Measurements from ENCODE around the gene TCFL5.

TCFL5 gene

GRCh38 chr20:62826646-62827310 is 34.8 kb downstream of the TCFL5 start:
- DNase-seq: no peak
- ChIA-PET POLR2A (no interaction called here), CTCF (no interaction called here)
- Histone ChIP-seq H3K36me3 (ENCODE audit: control insufficient read depth in 4 of 4, insufficient read depth in 4 of 4, low read length in 3 of 4) (no peaks in the 10 kb centered on the region), H3K4me3 (ENCODE audit: control insufficient read depth in 1 of 7, extremely low read depth in 1 of 7, insufficient read depth in 4 of 7, low read depth in 2 of 7, low read length in 6 of 7) (no peak overlapping the region), H3K27ac (ENCODE audit: insufficient read depth in 1 of 2, low read depth in 1 of 2, low read length in 2 of 2, poor library complexity in 1 of 2, severe bottlenecking in 2 of 2) (no peak overlapping the region), H3K4me1 (ENCODE audit: control extremely low read depth in 1 of 4, control insufficient read depth in 4 of 4, insufficient read depth in 4 of 4, low read length in 3 of 4) (peaks cover 0 to 21% (median 9%) of the 10 kb centered on the region in 4 experiments), H3K9me3 (ENCODE audit: control extremely low read depth in 1 of 5, control insufficient read depth in 4 of 5, insufficient read depth in 2 of 5, low read depth in 1 of 5, low read length in 4 of 5) (no peaks in the 10 kb centered on the region), H3K27me3 (replicated peaks in 2 of 5; ENCODE audit: control insufficient read depth in 4 of 5, insufficient read depth in 5 of 5, low read length in 4 of 5) (no peaks in the 10 kb centered on the region)
- WGBS (ENCODE audit: insufficient coverage): 97% methylated on average over 15 of the region's 24 CpGs

GRCh38 chr20:62825986-62826645 is 35.5 kb downstream of the TCFL5 start:
- H3K27me3 ChIP-seq (replicated peaks in 2 of 5; ENCODE audit: control insufficient read depth in 4 of 5, insufficient read depth in 5 of 5, low read length in 4 of 5): no peaks in the 10 kb centered on the region
- POLR2A ChIA-PET: no interaction called here
- WGBS (ENCODE audit: insufficient coverage): 94% methylated on average over 16 of the region's 27 CpGs
- no peak overlapping the region for H3K4me3 ChIP-seq (ENCODE audit: control insufficient read depth in 1 of 7, extremely low read depth in 1 of 7, insufficient read depth in 4 of 7, low read depth in 2 of 7, low read length in 6 of 7)
- no peaks in the 10 kb centered on the region for H3K9me3 ChIP-seq (ENCODE audit: control extremely low read depth in 1 of 5, control insufficient read depth in 4 of 5, insufficient read depth in 2 of 5, low read depth in 1 of 5, low read length in 4 of 5)
- no peaks in the 10 kb centered on the region for H3K36me3 ChIP-seq (ENCODE audit: control insufficient read depth in 4 of 4, insufficient read depth in 4 of 4, low read length in 3 of 4)
- DNase-seq: peak in 1 of 3 donors; percentile 10
- CTCF ChIA-PET: no interaction called here
- no peak overlapping the region for H3K27ac ChIP-seq (ENCODE audit: insufficient read depth in 1 of 2, low read depth in 1 of 2, low read length in 2 of 2, poor library complexity in 1 of 2, severe bottlenecking in 2 of 2)
- peaks cover 0 to 21% (median 9%) of the 10 kb centered on the region in 4 experiments for H3K4me1 ChIP-seq (ENCODE audit: control extremely low read depth in 1 of 4, control insufficient read depth in 4 of 4, insufficient read depth in 4 of 4, low read length in 3 of 4)

- no peaks in the 10 kb centered on the region for H3K36me3 ChIP-seq (ENCODE audit: control insufficient read depth in 4 of 4, insufficient read depth in 4 of 4, low read length in 3 of 4)
- no peak for DNase-seq
- POLR2A ChIA-PET: no interaction called here
- H3K4me1 ChIP-seq (ENCODE audit: control extremely low read depth in 1 of 4, control insufficient read depth in 4 of 4, insufficient read depth in 4 of 4, low read length in 3 of 4): peaks cover 0 to 21% (median 9%) of the 10 kb centered on the region in 4 experiments
- WGBS (ENCODE audit: insufficient coverage): 88% methylated on average over 16 of the region's 22 CpGs
- no peak overlapping the region for H3K27ac ChIP-seq (ENCODE audit: insufficient read depth in 1 of 2, low read depth in 1 of 2, low read length in 2 of 2, poor library complexity in 1 of 2, severe bottlenecking in 2 of 2)
- H3K27me3 ChIP-seq (replicated peaks in 2 of 5; ENCODE audit: control insufficient read depth in 4 of 5, insufficient read depth in 5 of 5, low read length in 4 of 5): peaks cover 0 to 2% (median 0%) of the 10 kb centered on the region in 5 experiments
- CTCF ChIA-PET: interaction anchor here (0.7 kb wide), 1 partner anchor 14 kb away, joined by 3 read pairs; no protein-coding TSS in a partner anchor
- H3K4me3 ChIP-seq (ENCODE audit: control insufficient read depth in 1 of 7, extremely low read depth in 1 of 7, insufficient read depth in 4 of 7, low read depth in 2 of 7, low read length in 6 of 7): peak overlapping the region in 1 of 7 experiments; percentile 11
- H3K9me3 ChIP-seq (ENCODE audit: control extremely low read depth in 1 of 5, control insufficient read depth in 4 of 5, insufficient read depth in 2 of 5, low read depth in 1 of 5, low read length in 4 of 5): no peaks in the 10 kb centered on the region
Measured at GRCh38 chr20:62825333-62825985, 36.2 kb downstream of the TCFL5 start.

- peak; percentile 47 to 79 (median 66) for DNase-seq
- 44% methylated on average over 16 of the region's 36 CpGs for WGBS (ENCODE audit: insufficient coverage)
- Histone ChIP-seq H3K4me1 (ENCODE audit: control extremely low read depth in 1 of 4, control insufficient read depth in 4 of 4, insufficient read depth in 4 of 4, low read length in 3 of 4) (peaks cover 0 to 24% (median 10%) of the 10 kb centered on the region in 4 experiments), H3K4me3 (ENCODE audit: control insufficient read depth in 1 of 7, extremely low read depth in 1 of 7, insufficient read depth in 4 of 7, low read depth in 2 of 7, low read length in 6 of 7) (peak overlapping the region in 6 of 7 experiments; percentile 14 to 70 (median 44)), H3K27ac (ENCODE audit: insufficient read depth in 1 of 2, low read depth in 1 of 2, low read length in 2 of 2, poor library complexity in 1 of 2, severe bottlenecking in 2 of 2) (no peak overlapping the region), H3K9me3 (ENCODE audit: control extremely low read depth in 1 of 5, control insufficient read depth in 4 of 5, insufficient read depth in 2 of 5, low read depth in 1 of 5, low read length in 4 of 5) (no peaks in the 10 kb centered on the region), H3K36me3 (ENCODE audit: control insufficient read depth in 4 of 4, insufficient read depth in 4 of 4, low read length in 3 of 4) (no peaks in the 10 kb centered on the region), H3K27me3 (replicated peaks in 2 of 5; ENCODE audit: control insufficient read depth in 4 of 5, insufficient read depth in 5 of 5, low read length in 4 of 5) (peaks cover 0 to 2% (median 0%) of the 10 kb centered on the region in 5 experiments)
- POLR2A ChIA-PET: no interaction called here
- CTCF ChIA-PET: interaction anchor here (0.7 kb wide), 1 partner anchor 14 kb away, joined by 3 read pairs; no protein-coding TSS in a partner anchor
Measured at GRCh38 chr20:62824476-62825332, 36.9 kb downstream of the TCFL5 start.

GRCh38 chr20:62823688-62824475 is 37.7 kb downstream of the TCFL5 start:
- Histone ChIP-seq H3K9me3 (ENCODE audit: control extremely low read depth in 1 of 5, control insufficient read depth in 4 of 5, insufficient read depth in 2 of 5, low read depth in 1 of 5, low read length in 4 of 5) (no peaks in the 10 kb centered on the region), H3K4me3 (ENCODE audit: control insufficient read depth in 1 of 7, extremely low read depth in 1 of 7, insufficient read depth in 4 of 7, low read depth in 2 of 7, low read length in 6 of 7) (peak overlapping the region in 2 of 7 experiments; percentile 55 to 70), H3K4me1 (ENCODE audit: control extremely low read depth in 1 of 4, control insufficient read depth in 4 of 4, insufficient read depth in 4 of 4, low read length in 3 of 4) (peaks cover 0 to 32% (median 15%) of the 10 kb centered on the region in 4 experiments), H3K27me3 (replicated peaks in 2 of 5; ENCODE audit: control insufficient read depth in 4 of 5, insufficient read depth in 5 of 5, low read length in 4 of 5) (peaks cover 0 to 3% (median 1%) of the 10 kb centered on the region in 5 experiments), H3K27ac (ENCODE audit: insufficient read depth in 1 of 2, low read depth in 1 of 2, low read length in 2 of 2, poor library complexity in 1 of 2, severe bottlenecking in 2 of 2) (no peak overlapping the region), H3K36me3 (ENCODE audit: control insufficient read depth in 4 of 4, insufficient read depth in 4 of 4, low read length in 3 of 4) (no peaks in the 10 kb centered on the region)
- 92% methylated on average over 32 of the region's 38 CpGs for WGBS (ENCODE audit: insufficient coverage)
- ChIA-PET POLR2A (no interaction called here), CTCF (interaction anchor here (0.8 to 2.0 kb wide), 8 partner anchors 8 to 80 kb away, joined by 3 to 10 read pairs (median 4); partner anchors contain the start of gene TCFL5)
- no peak for DNase-seq

Measured in common myeloid progenitor, CD34-positive (primary cell).